Breast epithelium (tissue), 3 donors: ENCODE measurements around the gene ADIPOR2.

Source experiments
- CTCF ChIP-seq, 3 donors: fragments of 450-650 bp; IDR thresholded peaks; one replicate each; pipeline ENCODE4 v1.5.1; 2016 to 2017; ENCODE audit warnings: antibody characterized with exemption in 3 of 3, mild to moderate bottlenecking in 3 of 3, moderate library complexity in 3 of 3
- POLR2A ChIP-seq: fragments of 450-650 bp; IDR thresholded peaks from one replicate; pipeline ENCODE4 v1.6.1; 2016; ENCODE audit warnings: antibody characterized with exemption, mild to moderate bottlenecking, moderate library complexity
- POLR2AphosphoS5 ChIP-seq, 3 donors: sonication (generic); formaldehyde crosslinking; IDR thresholded peaks; one replicate each; pipeline ENCODE4 v1.6.1; 2017; ENCODE audit warnings: antibody characterized with exemption in 3 of 3

GRCh38 chr12:1820191-1820895 is 129.5 kb downstream of the ADIPOR2 start, which contains the start of gene LRTM2:
- TF ChIP-seq POLR2AphosphoS5 (IDR thresholded peaks at IDR 0.05) (no peak), CTCF (IDR thresholded peaks at IDR 0.05) (no peak), POLR2A (no peak)
